HepG2 (cell line): Measurements from ENCODE around the gene CAMKK1. TPM values are rescaled to one million over a fixed set of nuclear protein-coding genes. Genes with fewer than 3 reads are reported as not detected.

ENCODE experiments used
- ATAC-seq: fragments of 200-7000 bp; cut with Tn5 transposase; 3 replicates; pipeline ENCODE4 v1.9.1; 2020; ENCODE audit warnings: mild to moderate bottlenecking, moderate library complexity
- BruUV-seq: library from RNA; stranded (reverse); fragments of 400-500 nt; replicated peaks from 2 replicates; lab custom pipeline; 2021; lab: Mats Ljungman, UMichigan
- CTCF ChIA-PET: fragments of 300-600 bp; formaldehyde crosslinking; extraction: SDS; loops from one replicate; lab custom pipeline; 2021; ENCODE audit warnings: low total read pairs, inconsistent platforms, low intra/inter-chr PET ratio; lab: Yijun Ruan, JAX
- POLR2A ChIA-PET: fragments of 350-600 bp; sonication (Branson Sonifier 250); formaldehyde crosslinking; loops from one replicate; lab custom pipeline; 2020; ENCODE audit warnings: antibody characterized with exemption, inconsistent platforms; lab: Yijun Ruan, JAX
- DNase-seq: peaks from one replicate; pipeline ENCODE4 v3.0.0-alpha.2; 2015; ENCODE audit warnings: low spot score
- FAIRE-seq: peaks from 3 replicates; lab custom pipeline; 2011; peaks lifted over from hg19 to GRCh38; lab: Jason Lieb, UNC
- H2AFZ ChIP-seq: one replicate; pipeline ENCODE4 v1.6.1; 2011; ENCODE audit warnings: low read length, inconsistent platforms
- H3K27ac ChIP-seq: fragments of 300-600 bp; 3 replicates; pipeline ENCODE4 v1.8.0; 2011; ENCODE audit warnings: mixed run types, mild to moderate bottlenecking, mixed read lengths, low read length, inconsistent platforms; ENCODE audit not compliant: insufficient read depth; ENCODE audit errors: extremely low read length
- H3K27me3 ChIP-seq, 2 experiments: fragments of 200-600 bp in 1 of 2; 2 replicates in 1 of 2; 3 replicates in 1 of 2; pipeline versions ENCODE4 v1.6.0 to v1.8.0; 2011; ENCODE audit warnings: low read length in 2 of 2, mild to moderate bottlenecking in 2 of 2, moderate library complexity in 2 of 2, inconsistent platforms in 1 of 2; ENCODE audit not compliant: insufficient read depth in 2 of 2, control insufficient read depth in 1 of 2
- H3K36me3 ChIP-seq, 2 experiments: fragments of 200-600 bp in 1 of 2; replicated peaks in 1 of 2; 2 replicates in 1 of 2; 3 replicates in 1 of 2; pipeline versions ENCODE4 v1.5.1 to v1.8.0; 2011; ENCODE audit warnings: low read length in 2 of 2, inconsistent platforms in 1 of 2; ENCODE audit not compliant: insufficient read depth in 2 of 2, control insufficient read depth in 1 of 2
- H3K4me1 ChIP-seq: 2 replicates; pipeline ENCODE4 v1.5.1; 2012; ENCODE audit warnings: low read length, inconsistent platforms; ENCODE audit not compliant: insufficient read depth
- H3K4me2 ChIP-seq: 2 replicates; pipeline ENCODE4 v1.6.0; 2011; ENCODE audit warnings: low read depth, low read length, inconsistent platforms
- H3K4me3 ChIP-seq, 3 experiments: fragments of 200-600 bp in 1 of 3; sonication (generic), shearing (Covaris generic) in 1 of 3; replicated peaks in 1 of 3; 2 replicates each; pipeline ENCODE4 v1.5.1; 2011 to 2016; ENCODE audit warnings: low read length in 3 of 3, inconsistent platforms in 2 of 3, low read depth in 2 of 3, mild to moderate bottlenecking in 2 of 3, control low read depth in 1 of 3, mixed read lengths in 1 of 3; ENCODE audit not compliant: insufficient read depth in 1 of 3
- H3K79me2 ChIP-seq: one replicate; pipeline ENCODE4 v1.6.1; 2011; ENCODE audit warnings: low read length, inconsistent platforms; ENCODE audit not compliant: insufficient read depth
- H3K9ac ChIP-seq: 2 replicates; pipeline ENCODE4 v1.6.0; 2011; ENCODE audit warnings: mild to moderate bottlenecking, low read depth, low read length, inconsistent platforms; ENCODE audit not compliant: insufficient read depth
- H3K9me3 ChIP-seq: 2 replicates; pipeline ENCODE4 v1.5.1; 2012; ENCODE audit warnings: mild to moderate bottlenecking, low read length
- H4K20me1 ChIP-seq: 2 replicates; pipeline ENCODE4 v1.6.0; 2011; ENCODE audit warnings: inconsistent platforms, mild to moderate bottlenecking, low read length, moderate library complexity; ENCODE audit not compliant: insufficient read depth
- HMGA1 ChIP-seq: sonication (generic); formaldehyde crosslinking; conservative IDR thresholded peaks from 2 replicates; pipeline ENCODE4 v1.4.0; 2020; ENCODE audit warnings: missing genetic modification reagents
- HNF4G ChIP-seq, 2 experiments: sonication (generic) in 1 of 2; formaldehyde crosslinking in 1 of 2; IDR thresholded peaks; 2 replicates each; pipeline versions ENCODE4 v1.4.0 to v1.6.1; 2011 to 2020; ENCODE audit warnings: borderline replicate concordance in 2 of 2, low read depth in 2 of 2, mild to moderate bottlenecking in 2 of 2, low read length in 1 of 2, missing genetic modification reagents in 1 of 2, moderate library complexity in 1 of 2
- HOMEZ ChIP-seq: IDR thresholded peaks from 2 replicates; pipeline ENCODE4 v1.6.1; 2016; ENCODE audit warnings: low read depth
- MXD3 ChIP-seq: IDR thresholded peaks from 2 replicates; pipeline ENCODE4 v1.6.1; 2016; ENCODE audit warnings: mild to moderate bottlenecking, missing biosample characterization, missing genetic modification reagents
- REXO4 ChIP-seq: sonication (generic); formaldehyde crosslinking; IDR thresholded peaks from 2 replicates; pipeline ENCODE4 v1.8.0; 2022; ENCODE audit warnings: missing genetic modification reagents, mild to moderate bottlenecking, borderline replicate concordance
- SMARCC2 ChIP-seq: fragments of 450-650 bp; IDR thresholded peaks from 2 replicates; pipeline ENCODE4 v1.6.1; 2017; ENCODE audit warnings: antibody characterized with exemption, mild to moderate bottlenecking
- THAP11 ChIP-seq: IDR thresholded peaks from 2 replicates; pipeline ENCODE4 v1.6.1; 2016; ENCODE audit warnings: missing biosample characterization, missing genetic modification reagents
- ZBTB14 ChIP-seq: sonication (generic); formaldehyde crosslinking; IDR thresholded peaks from 2 replicates; pipeline ENCODE4 v1.4.0; 2020; ENCODE audit warnings: missing genetic modification reagents
- ZBTB3 ChIP-seq: sonication (generic); formaldehyde crosslinking; IDR thresholded peaks from 2 replicates; pipeline ENCODE4 v1.4.0; 2020; ENCODE audit warnings: low read depth, mild to moderate bottlenecking, moderate library complexity, missing genetic modification reagents, borderline replicate concordance
- ZFY ChIP-seq: sonication (generic); formaldehyde crosslinking; IDR thresholded peaks from 2 replicates; pipeline ENCODE4 v1.4.0; 2020; ENCODE audit warnings: missing genetic modification reagents
- ZNF101 ChIP-seq: sonication (generic); formaldehyde crosslinking; IDR thresholded peaks from 2 replicates; pipeline ENCODE4 v1.4.0; 2020; ENCODE audit warnings: mild to moderate bottlenecking, low read depth, missing genetic modification reagents, borderline replicate concordance
- ZNF225 ChIP-seq: sonication (generic); formaldehyde crosslinking; IDR thresholded peaks from 2 replicates; pipeline ENCODE4 v1.4.0; 2020; ENCODE audit warnings: mild to moderate bottlenecking, missing genetic modification reagents
- WGBS: methylation state at CpG from one replicate; pipeline ENCODE4 v1.1.6; 2017; ENCODE audit warnings: low lambda C conversion rate; 5-methylcytosine and 5-hydroxymethylcytosine counted together
- in situ Hi-C: cut with HindIII; loops from 2 replicates; pipeline ENCODE4 v1.10.0; 2017; ENCODE audit warnings: low pct_unique_long_range_greater_than_20kb; ENCODE audit not compliant: extremely low pct_ligation_motif_present
- intact Hi-C: fragments of 100-400 bp; cut with micrococcal nuclease; formaldehyde crosslinking; loops from one replicate; pipeline ENCODE4 v1.10.0; 2022; ENCODE audit not compliant: unreplicated experiment
- polyA plus RNA-seq, 8 experiments: library from polyadenylated mRNA; depleted of rRNA in 3 of 8; stranded (reverse) in 7 of 8; unstranded in 1 of 8; fragments of >200 nt; fragmentation: Illumina TruSeq in 4 of 8; extraction: Trizol in 4 of 8; gene quantifications; 2 replicates each; pipeline versions ENCODE4 v1.2.1 to v1.2.3, GENCODE V29; 2011 to 2016; ENCODE audit warnings: low read depth in 4 of 8, missing spikeins in 1 of 8, mixed read lengths in 1 of 8; ENCODE audit not compliant: insufficient read depth in 1 of 8
- total RNA-seq, 5 experiments: library from RNA; depleted of rRNA; stranded (reverse); fragments of >200 nt; fragmentation: Illumina TruSeq; extraction: Trizol; gene quantifications; 2 replicates each; pipeline ENCODE4 v1.2.3, GENCODE V29; 2016; ENCODE audit warnings: low read depth in 1 of 5

The CAMKK1 gene
- total and polyA plus RNA-seq, 2 of the 13 experiments (the other 11 are each of a cell fraction or from before 2014, with no cell fraction given): 1.5 to 1.6 TPM

GRCh38 chr17:3836551-3836950, 56.3 kb downstream of the CAMKK1 start:
- Histone ChIP-seq H3K4me3 (no peak overlapping the region), H3K79me2 (peaks cover 10% of the 10 kb centered on the region), H3K9me3 (no peaks in the 10 kb centered on the region), H3K27me3 (no peaks in the 10 kb centered on the region), H3K4me2 (no peak overlapping the region), H3K27ac (no peak overlapping the region), H4K20me1 (no peaks in the 10 kb centered on the region), H3K36me3 (peaks cover 19 to 46% of the 10 kb centered on the region in 2 experiments), H2AFZ (no peak overlapping the region), H3K4me1 (no peaks in the 10 kb centered on the region), H3K9ac (no peak overlapping the region)
- in situ Hi-C loops (no loop called here), intact Hi-C loops (no loop called here)
- ChIA-PET CTCF (no interaction called here), POLR2A (no interaction called here)
- DNase-seq: no peak
- no peak for ATAC-seq
- no peak for FAIRE-seq
- 92% methylated on average over 10 of the region's 10 CpGs for WGBS
- no peak for TF ChIP-seq ZNF101 (CRISPR knock-in tag)
- TF ChIP-seq ZBTB14: no peak
- no peak for TF ChIP-seq HNF4G (IDR thresholded peaks at IDR 0.05; ENCODE audit: borderline replicate concordance, low read depth, low read length)
- TF ChIP-seq HNF4G (CRISPR knock-in tag; IDR thresholded peaks at IDR 0.05; ENCODE audit: borderline replicate concordance, low read depth): no peak
- no peak for TF ChIP-seq HOMEZ (CRISPR knock-in tag)
- TF ChIP-seq THAP11: no peak
- TF ChIP-seq REXO4 (CRISPR knock-in tag): no peak
- TF ChIP-seq ZBTB3 (CRISPR knock-in tag): no peak
- no peak for TF ChIP-seq ZNF225 (CRISPR knock-in tag)
- TF ChIP-seq HMGA1 (CRISPR knock-in tag): no peak
- TF ChIP-seq SMARCC2: no peak
- no peak for TF ChIP-seq MXD3
- no peak for TF ChIP-seq ZFY
- BruUV-seq: no TSS peak
